Mucosa of descending colon (tissue), 3 donors: ENCODE measurements around the gene BHMT2. TPM values are rescaled to one million over a fixed set of nuclear protein-coding genes. Genes with fewer than 3 reads are reported as not detected.

Experiments
- ATAC-seq: fragments of 200-7000 bp; cut with Tn5 transposase; one replicate; pipeline ENCODE4 v1.9.1; 2020; ENCODE audit warnings: mild to moderate bottlenecking, moderate library complexity
- DNase-seq, 3 donors: peaks; one replicate each; pipeline ENCODE4 v3.0.0-alpha.2; 2020
- H3K36me3 ChIP-seq: fragments of 200-600 bp; one replicate; pipeline ENCODE4 v1.8.0; 2021; ENCODE audit warnings: low read depth, mild to moderate bottlenecking
- H3K4me1 ChIP-seq: fragments of 200-600 bp; one replicate; pipeline ENCODE4 v1.8.0; 2021; ENCODE audit warnings: low read depth, mild to moderate bottlenecking
- H3K4me3 ChIP-seq: fragments of 200-600 bp; one replicate; pipeline ENCODE4 v1.8.0; 2021; ENCODE audit warnings: mild to moderate bottlenecking
- H3K9me3 ChIP-seq: fragments of 200-600 bp; one replicate; pipeline ENCODE4 v1.8.0; 2021; ENCODE audit warnings: mild to moderate bottlenecking
- intact Hi-C, 2 donors: fragments of 100-400 bp; cut with DNase I in 1 of 2; cut with micrococcal nuclease in 1 of 2; formaldehyde crosslinking; loops; one replicate each; pipeline versions ENCODE4 v1.11.0 to v1.11.1; 2022; cut with DNase I, micrococcal nuclease
- total RNA-seq, 3 donors: library from RNA; stranded (reverse); fragmentation: NEBNext Ultra II Directional in 2 of 3; extraction: Animal tissue kit (Norgen Biotek cat#: 25700) in 2 of 3; gene quantifications; one replicate each; pipeline versions ENCODE4 v1.2.1 to v1.2.4, GENCODE V29; 2021 to 2023
- TF ChIP-seq, protein P1 (sequence below): fragments of 200-600 bp; IDR thresholded peaks from one replicate; pipeline ENCODE4 v1.8.0; 2022; ENCODE audit warnings: antibody characterized with exemption, mild to moderate bottlenecking
- donor health status: DM: no; HTN: no; CAD: no; lungs with moderate emphysema.
- donor health status: DM: no; HTN: no; CAD: no.
- donor health status: DM: no; HTN: yes; CAD: no.

Gene BHMT2
- total RNA-seq, 3 donors from 2014 or later = 0.49 to 17.7 (median 0.70) TPM

DNA sequence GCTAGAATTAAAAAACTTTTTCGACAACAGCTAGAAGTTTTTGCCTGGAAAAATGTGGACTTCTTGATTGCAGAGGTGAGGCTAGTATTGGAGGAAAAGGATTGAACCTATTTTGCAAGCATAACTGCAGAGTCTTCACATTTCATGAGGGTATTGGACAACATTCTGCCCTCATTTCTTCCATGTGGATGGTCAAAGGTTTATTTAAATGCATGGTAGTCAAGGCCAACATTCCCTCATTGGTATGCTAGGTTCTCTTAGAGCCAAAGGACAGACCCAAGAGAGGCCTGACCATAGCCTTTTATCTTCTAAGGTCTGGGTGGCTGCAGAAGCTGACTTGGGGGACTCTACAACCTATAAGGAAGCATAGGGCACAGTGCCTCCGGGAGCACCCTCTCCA lies 11.2 kb downstream of the BHMT2 start:
- intact Hi-C loops = no loop called here
- H3K36me3 ChIP-seq = no peaks in the 10 kb centered on the region
- no peaks in the 10 kb centered on the region for H3K4me1 ChIP-seq
- TF ChIP-seq, protein P1, sequence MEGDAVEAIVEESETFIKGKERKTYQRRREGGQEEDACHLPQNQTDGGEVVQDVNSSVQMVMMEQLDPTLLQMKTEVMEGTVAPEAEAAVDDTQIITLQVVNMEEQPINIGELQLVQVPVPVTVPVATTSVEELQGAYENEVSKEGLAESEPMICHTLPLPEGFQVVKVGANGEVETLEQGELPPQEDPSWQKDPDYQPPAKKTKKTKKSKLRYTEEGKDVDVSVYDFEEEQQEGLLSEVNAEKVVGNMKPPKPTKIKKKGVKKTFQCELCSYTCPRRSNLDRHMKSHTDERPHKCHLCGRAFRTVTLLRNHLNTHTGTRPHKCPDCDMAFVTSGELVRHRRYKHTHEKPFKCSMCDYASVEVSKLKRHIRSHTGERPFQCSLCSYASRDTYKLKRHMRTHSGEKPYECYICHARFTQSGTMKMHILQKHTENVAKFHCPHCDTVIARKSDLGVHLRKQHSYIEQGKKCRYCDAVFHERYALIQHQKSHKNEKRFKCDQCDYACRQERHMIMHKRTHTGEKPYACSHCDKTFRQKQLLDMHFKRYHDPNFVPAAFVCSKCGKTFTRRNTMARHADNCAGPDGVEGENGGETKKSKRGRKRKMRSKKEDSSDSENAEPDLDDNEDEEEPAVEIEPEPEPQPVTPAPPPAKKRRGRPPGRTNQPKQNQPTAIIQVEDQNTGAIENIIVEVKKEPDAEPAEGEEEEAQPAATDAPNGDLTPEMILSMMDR = no peak
- H3K9me3 ChIP-seq = no peaks in the 10 kb centered on the region
- ATAC-seq (no peak), DNase-seq (no peak)
- H3K4me3 ChIP-seq = no peak overlapping the region

DNA sequence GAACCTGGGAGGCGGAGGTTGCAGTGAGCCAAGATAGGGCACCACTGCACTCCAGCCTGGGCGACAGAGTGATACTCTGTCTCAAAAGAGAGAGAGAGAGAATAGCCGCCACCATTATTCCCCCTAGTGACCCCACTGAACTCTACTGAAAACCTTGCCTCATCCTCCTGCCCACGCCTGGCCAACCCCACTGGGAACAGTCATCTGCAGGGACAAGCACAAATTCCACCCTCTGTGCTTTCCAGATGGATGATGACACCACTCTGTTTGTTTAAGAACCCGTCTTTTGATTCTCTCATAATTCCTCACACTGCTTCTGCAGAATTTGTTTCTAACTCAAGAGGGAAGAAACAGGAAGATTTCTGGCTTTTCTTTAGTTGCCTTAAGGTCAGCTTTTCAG lies 12.2 kb downstream of the BHMT2 start:
- Histone ChIP-seq H3K4me3 (no peak overlapping the region), H3K36me3 (no peaks in the 10 kb centered on the region), H3K9me3 (no peaks in the 10 kb centered on the region), H3K4me1 (no peaks in the 10 kb centered on the region)
- intact Hi-C loops = no loop called here
- TF ChIP-seq, protein P1 = no peak
- no peak for DNase-seq
- no peak for ATAC-seq

DNA sequence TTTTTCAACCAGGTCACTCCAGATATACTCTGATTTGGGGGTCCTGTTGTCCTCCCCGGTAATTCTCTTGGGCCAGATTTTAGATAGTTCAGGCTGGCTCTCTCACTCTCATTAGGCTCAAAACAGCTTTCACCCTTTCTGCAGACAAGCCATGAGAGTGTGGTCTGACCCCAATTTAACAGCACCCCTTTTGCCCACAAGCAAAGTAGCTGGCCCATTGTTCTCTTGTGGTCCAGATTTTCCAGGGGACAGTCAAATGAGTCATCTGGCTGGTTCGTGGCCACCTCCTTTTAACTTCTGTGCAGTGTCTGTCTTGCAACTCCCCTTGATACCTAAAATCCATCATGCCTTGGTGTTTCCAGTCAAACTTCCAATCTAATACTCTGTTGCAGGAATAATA lies 16.5 kb downstream of the BHMT2 start:
- H3K4me1 ChIP-seq = no peaks in the 10 kb centered on the region
- intact Hi-C loops = no loop called here
- ATAC-seq (no peak), DNase-seq (no peak)
- TF ChIP-seq, protein P1 = no peak
- no peaks in the 10 kb centered on the region for H3K36me3 ChIP-seq
- no peak overlapping the region for H3K4me3 ChIP-seq
- no peaks in the 10 kb centered on the region for H3K9me3 ChIP-seq

DNA sequence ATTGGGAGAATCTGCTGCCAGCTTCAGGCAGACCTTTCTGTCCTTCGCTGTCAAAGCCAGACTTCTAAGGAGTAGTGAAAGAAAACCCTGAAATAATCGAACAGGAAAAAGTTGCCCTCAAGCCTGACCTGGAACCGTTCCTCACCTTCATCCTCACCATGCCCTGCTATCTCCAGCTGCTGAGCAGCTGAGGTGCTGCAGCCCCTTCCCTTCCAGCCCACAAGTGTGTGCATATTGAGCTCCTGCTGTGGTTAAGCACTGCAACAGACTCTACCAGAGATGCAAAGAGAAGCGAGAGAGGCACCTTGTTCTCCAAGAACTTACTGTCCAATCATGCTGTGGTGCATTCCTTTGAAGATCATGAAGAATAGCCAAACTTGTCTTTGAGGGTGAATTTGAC lies 18.9 kb downstream of the BHMT2 start:
- no peaks in the 10 kb centered on the region for H3K9me3 ChIP-seq
- ATAC-seq (no peak), DNase-seq (no peak)
- TF ChIP-seq, protein P1 = no peak
- intact Hi-C loops = no loop called here
- no peaks in the 10 kb centered on the region for H3K4me1 ChIP-seq
- no peaks in the 10 kb centered on the region for H3K36me3 ChIP-seq
- H3K4me3 ChIP-seq = no peak overlapping the region

DNA sequence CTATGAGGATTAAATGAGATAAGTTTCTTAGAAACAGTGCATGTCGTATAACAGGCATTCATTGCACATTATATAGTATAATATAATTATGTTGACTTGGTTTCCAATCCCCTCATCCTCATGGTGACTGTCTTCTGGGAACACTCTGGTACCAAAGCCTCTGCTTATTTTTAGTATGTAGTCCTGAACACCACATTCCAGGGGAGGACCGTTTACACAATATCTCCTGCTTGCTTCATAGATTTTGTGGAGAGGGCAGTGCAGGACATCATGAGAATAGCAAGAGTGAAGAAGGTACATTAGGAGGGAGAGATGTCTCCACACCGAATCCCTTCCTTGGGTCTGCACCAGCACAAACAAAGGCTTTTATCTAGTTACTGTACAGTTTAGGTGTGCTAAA lies 21.5 kb downstream of the BHMT2 start:
- no peaks in the 10 kb centered on the region for H3K4me1 ChIP-seq
- intact Hi-C loops = no loop called here
- DNase-seq = no peak
- TF ChIP-seq, protein P1 = no peak
- ATAC-seq = no peak
- H3K9me3 ChIP-seq = no peaks in the 10 kb centered on the region
- H3K36me3 ChIP-seq = no peaks in the 10 kb centered on the region
- no peak overlapping the region for H3K4me3 ChIP-seq

DNA sequence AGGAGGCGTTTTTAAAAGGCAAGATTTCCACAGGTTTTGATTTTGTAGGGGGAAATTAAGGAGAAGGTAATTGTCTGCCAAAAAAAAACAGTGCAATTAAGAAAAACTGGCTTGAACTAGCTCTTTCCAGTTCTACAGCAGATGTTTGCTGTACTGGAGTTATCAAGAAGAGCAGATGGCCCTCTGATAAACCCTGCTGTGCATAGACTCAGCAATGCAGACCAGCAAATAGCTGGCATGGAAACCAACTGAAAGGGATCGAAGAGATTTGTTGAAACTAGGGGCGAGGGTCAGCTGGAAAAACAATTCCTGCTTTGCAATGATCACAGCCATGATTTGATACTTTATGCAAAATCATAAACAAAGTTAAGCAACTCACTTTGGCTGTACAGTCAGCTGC lies 24.2 kb downstream of the BHMT2 start:
- intact Hi-C loops = no loop called here
- peak; percentile 56 for ATAC-seq
- TF ChIP-seq, protein P1 = no peak
- no peaks in the 10 kb centered on the region for H3K9me3 ChIP-seq
- H3K4me3 ChIP-seq = no peak overlapping the region
- no peak for DNase-seq
- H3K4me1 ChIP-seq = no peaks in the 10 kb centered on the region
- no peaks in the 10 kb centered on the region for H3K36me3 ChIP-seq
